ENCODE measurements around the gene FUT1.

DNA sequence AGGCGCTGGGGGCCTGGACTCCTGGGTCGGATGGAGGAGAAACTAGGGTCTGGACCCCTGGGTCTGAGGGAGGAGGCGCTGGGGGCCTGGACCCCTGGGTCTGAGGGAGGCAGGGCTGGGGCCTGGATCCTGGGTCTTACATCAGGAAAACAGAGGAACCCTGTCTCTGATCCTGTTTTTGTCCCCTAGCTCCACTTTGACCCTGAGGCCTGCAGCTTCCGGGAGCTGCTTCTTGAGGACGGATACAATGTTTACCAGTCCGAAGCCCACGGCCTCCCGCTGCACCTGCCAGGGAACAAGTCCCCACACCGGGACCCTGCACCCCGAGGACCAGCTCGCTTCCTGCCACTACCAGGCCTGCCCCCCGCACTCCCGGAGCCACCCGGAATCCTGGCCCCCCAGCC, 5.3 kb upstream of the FUT1 start:
- TF ChIP-seq SP2 (IDR thresholded peaks at IDR 0.05; ENCODE audit: low read length): no peak
- no peak for TF ChIP-seq POLR2A (IDR thresholded peaks at IDR 0.05; ENCODE audit: control extremely low read depth in 1 of 2, low read depth in 2 of 2, low read length in 2 of 2)
- TF ChIP-seq BACH1 (IDR thresholded peaks at IDR 0.05; ENCODE audit: low read length): no peak
- TF ChIP-seq RAD21 (IDR thresholded peaks at IDR 0.05 in 1 of 2, conservative IDR thresholded peaks at IDR 0.05 in 1 of 2; ENCODE audit: low read depth in 2 of 2, low read length in 2 of 2): no peak
- no peak for TF ChIP-seq CBX5 (IDR thresholded peaks at IDR 0.05; ENCODE audit: low read depth, low read length)
- TF ChIP-seq POLR2AphosphoS5 (IDR thresholded peaks at IDR 0.05; ENCODE audit: low read depth, low read length): no peak
- no peak for TF ChIP-seq EGR1 (IDR thresholded peaks at IDR 0.05; ENCODE audit: borderline replicate concordance, low read depth, low read length)
- TF ChIP-seq, protein P1, sequence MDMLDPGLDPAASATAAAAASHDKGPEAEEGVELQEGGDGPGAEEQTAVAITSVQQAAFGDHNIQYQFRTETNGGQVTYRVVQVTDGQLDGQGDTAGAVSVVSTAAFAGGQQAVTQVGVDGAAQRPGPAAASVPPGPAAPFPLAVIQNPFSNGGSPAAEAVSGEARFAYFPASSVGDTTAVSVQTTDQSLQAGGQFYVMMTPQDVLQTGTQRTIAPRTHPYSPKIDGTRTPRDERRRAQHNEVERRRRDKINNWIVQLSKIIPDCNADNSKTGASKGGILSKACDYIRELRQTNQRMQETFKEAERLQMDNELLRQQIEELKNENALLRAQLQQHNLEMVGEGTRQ (IDR thresholded peaks at IDR 0.05; ENCODE audit: low read length): no peak
- TF ChIP-seq YY1 (IDR thresholded peaks at IDR 0.05; ENCODE audit: low read depth, low read length): no peak
- no peak for TF ChIP-seq TAF1 (IDR thresholded peaks at IDR 0.05; ENCODE audit: low read depth, low read length)
- TF ChIP-seq CEBPB (IDR thresholded peaks at IDR 0.05; ENCODE audit: low read depth, low read length): no peak

Measured in H1 (cell line).